ENCODE results near the gene HNRNPA2B1. TPM values are rescaled to one million over a fixed set of nuclear protein-coding genes. Genes with fewer than 3 reads are reported as not detected.

The HNRNPA2B1 gene
- total RNA-seq, 1 experiment from 2014 or later = 1,101 TPM

DNA sequence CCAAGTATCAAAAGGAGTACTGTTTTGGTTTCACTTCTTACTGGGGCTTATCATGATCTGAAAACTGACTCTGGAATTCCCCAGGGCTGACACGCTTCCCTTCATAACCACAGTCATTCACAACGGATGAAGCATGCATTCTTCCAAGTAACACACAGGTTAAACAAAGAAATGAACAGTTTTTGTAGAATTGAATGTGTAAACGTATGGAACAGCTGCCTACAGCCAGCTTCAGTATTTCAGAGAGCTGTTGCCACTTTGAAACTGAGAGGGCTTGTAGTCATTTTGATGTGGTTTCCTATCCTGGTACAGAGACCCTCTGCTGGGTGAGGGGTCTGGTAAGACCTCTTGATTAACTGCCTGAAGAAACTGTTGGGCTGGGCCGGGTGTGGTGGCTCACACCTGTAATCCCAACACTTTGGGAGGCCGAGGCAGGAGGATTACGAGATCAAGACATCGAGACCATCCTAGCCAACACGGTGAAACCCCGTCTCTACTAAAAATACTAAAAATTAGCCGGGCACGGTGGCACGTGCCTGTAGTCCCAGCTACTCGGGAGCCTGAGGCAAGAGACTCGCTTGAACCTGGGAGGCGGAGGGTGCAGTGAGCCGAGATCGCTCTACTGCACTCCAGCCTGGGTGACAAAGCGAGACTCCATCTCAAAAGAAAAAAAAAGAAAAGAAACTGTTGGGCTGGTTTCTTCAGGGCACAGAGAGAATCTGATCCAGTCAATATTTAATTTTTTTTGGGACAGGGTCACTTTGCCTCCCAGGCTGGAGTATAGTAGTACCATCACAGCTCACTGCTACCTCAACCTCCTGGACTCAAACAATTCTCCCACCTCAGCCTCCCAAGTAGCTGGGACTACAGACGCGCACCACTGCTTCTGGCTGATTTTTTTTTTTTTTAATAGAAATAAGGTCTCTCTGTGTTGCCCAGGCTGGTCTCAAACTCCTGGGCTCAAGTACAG, 43.8 kb downstream of the HNRNPA2B1 start (continued):
- TF ChIP-seq, protein P1, sequence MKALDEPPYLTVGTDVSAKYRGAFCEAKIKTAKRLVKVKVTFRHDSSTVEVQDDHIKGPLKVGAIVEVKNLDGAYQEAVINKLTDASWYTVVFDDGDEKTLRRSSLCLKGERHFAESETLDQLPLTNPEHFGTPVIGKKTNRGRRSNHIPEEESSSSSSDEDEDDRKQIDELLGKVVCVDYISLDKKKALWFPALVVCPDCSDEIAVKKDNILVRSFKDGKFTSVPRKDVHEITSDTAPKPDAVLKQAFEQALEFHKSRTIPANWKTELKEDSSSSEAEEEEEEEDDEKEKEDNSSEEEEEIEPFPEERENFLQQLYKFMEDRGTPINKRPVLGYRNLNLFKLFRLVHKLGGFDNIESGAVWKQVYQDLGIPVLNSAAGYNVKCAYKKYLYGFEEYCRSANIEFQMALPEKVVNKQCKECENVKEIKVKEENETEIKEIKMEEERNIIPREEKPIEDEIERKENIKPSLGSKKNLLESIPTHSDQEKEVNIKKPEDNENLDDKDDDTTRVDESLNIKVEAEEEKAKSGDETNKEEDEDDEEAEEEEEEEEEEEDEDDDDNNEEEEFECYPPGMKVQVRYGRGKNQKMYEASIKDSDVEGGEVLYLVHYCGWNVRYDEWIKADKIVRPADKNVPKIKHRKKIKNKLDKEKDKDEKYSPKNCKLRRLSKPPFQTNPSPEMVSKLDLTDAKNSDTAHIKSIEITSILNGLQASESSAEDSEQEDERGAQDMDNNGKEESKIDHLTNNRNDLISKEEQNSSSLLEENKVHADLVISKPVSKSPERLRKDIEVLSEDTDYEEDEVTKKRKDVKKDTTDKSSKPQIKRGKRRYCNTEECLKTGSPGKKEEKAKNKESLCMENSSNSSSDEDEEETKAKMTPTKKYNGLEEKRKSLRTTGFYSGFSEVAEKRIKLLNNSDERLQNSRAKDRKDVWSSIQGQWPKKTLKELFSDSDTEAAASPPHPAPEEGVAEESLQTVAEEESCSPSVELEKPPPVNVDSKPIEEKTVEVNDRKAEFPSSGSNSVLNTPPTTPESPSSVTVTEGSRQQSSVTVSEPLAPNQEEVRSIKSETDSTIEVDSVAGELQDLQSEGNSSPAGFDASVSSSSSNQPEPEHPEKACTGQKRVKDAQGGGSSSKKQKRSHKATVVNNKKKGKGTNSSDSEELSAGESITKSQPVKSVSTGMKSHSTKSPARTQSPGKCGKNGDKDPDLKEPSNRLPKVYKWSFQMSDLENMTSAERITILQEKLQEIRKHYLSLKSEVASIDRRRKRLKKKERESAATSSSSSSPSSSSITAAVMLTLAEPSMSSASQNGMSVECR (CRISPR knock-in tag; IDR thresholded peaks at IDR 0.05; ENCODE audit: borderline replicate concordance) = no peak
- TF ChIP-seq, protein P2, sequence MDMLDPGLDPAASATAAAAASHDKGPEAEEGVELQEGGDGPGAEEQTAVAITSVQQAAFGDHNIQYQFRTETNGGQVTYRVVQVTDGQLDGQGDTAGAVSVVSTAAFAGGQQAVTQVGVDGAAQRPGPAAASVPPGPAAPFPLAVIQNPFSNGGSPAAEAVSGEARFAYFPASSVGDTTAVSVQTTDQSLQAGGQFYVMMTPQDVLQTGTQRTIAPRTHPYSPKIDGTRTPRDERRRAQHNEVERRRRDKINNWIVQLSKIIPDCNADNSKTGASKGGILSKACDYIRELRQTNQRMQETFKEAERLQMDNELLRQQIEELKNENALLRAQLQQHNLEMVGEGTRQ (CRISPR knock-in tag; IDR thresholded peaks at IDR 0.05) = no peak
- no peak for TF ChIP-seq NFYB (CRISPR knock-in tag; conservative IDR thresholded peaks at IDR 0.05; ENCODE audit: low read depth)
- TF ChIP-seq IRF2 (CRISPR knock-in tag; IDR thresholded peaks at IDR 0.05; ENCODE audit: borderline replicate concordance, low read depth) = no peak
- no peak for TF ChIP-seq ZNF416 (CRISPR knock-in tag; IDR thresholded peaks at IDR 0.05)

DNA sequence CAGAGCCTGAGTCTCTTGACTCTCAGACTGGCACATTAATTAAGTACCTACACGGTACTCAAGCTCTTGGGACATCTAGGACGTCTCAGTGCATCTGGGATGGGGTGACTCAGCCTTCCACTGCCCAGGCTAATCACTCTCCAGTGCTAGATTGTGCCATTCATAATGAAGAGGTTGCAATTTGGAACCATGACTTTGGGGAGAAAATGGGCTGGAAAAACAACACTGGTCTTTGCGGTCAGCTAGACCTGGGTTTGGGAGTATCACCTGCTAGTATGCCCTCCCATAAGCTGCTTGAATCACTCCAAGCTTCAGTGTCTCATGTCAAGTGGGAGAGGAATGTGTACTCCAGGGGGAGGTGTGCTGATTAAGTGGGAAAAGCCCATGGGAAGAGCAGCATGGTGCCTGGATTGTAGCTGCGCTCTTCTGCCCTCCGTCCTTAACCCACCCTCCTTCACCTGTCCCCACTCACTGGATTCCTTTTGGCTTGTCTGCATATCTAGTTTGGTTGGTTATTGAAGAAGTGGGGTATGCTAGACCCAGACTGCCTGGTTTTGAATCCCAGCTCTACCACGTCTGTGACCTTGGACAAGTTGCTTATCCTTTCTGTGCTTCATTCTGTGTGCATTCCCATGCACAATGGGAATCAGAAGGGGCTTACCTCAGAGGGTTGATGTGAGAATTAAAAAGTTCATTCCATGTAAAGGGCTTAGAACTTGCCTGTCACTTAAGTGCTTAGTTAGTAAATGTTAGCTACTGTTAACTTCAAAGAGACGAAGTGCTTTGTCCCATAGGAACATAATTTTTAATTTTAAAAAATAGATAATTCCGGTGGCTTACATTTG, 44.8 kb downstream of the HNRNPA2B1 start:
- Mint-ChIP-seq H3K9me3 (no peaks in the 10 kb centered on the region), H3K27me3 (ENCODE audit: low read depth) (no peaks in the 10 kb centered on the region; the same call in 1 of the 2 replicates), H3K4me1 (peaks cover 84% of the 10 kb centered on the region), H3K4me3 (peak overlapping the region; percentile 89), H3K27ac (peak overlapping the region; percentile 93), H3K36me3 (peaks cover under 1% of the 10 kb centered on the region)
- DNase-seq (ENCODE audit: low spot score) = no peak
- ChIA-PET POLR2A (interaction anchor here (0.6 to 3.0 kb wide), 5 partner anchors 33 to 249 kb away, joined by 3 to 15 read pairs (median 4); partner anchors contain the start of gene CBX3), CTCF (interaction anchor here (0.6 to 1.2 kb wide), 4 partner anchors 65 to 122 kb away, joined by 3 to 4 read pairs (median 3); no protein-coding TSS in a partner anchor)
- TF ChIP-seq RORB (CRISPR knock-in tag; IDR thresholded peaks at IDR 0.05) (no peak), TP53 (CRISPR knock-in tag; IDR thresholded peaks at IDR 0.05) (no peak), SMAD4 (CRISPR knock-in tag; IDR thresholded peaks at IDR 0.05) (no peak), NFATC4 (CRISPR knock-in tag; IDR thresholded peaks at IDR 0.05) (no peak), FOXJ3 (CRISPR knock-in tag; IDR thresholded peaks at IDR 0.05; ENCODE audit: borderline replicate concordance) (no peak), SP1 (CRISPR knock-in tag; conservative IDR thresholded peaks at IDR 0.05) (no peak), TEAD4 (CRISPR knock-in tag; IDR thresholded peaks at IDR 0.05) (no peak)
- TF ChIP-seq, protein P3, sequence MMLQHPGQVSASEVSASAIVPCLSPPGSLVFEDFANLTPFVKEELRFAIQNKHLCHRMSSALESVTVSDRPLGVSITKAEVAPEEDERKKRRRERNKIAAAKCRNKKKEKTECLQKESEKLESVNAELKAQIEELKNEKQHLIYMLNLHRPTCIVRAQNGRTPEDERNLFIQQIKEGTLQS (CRISPR knock-in tag; conservative IDR thresholded peaks at IDR 0.05) = no peak
- TF ChIP-seq, protein P4, sequence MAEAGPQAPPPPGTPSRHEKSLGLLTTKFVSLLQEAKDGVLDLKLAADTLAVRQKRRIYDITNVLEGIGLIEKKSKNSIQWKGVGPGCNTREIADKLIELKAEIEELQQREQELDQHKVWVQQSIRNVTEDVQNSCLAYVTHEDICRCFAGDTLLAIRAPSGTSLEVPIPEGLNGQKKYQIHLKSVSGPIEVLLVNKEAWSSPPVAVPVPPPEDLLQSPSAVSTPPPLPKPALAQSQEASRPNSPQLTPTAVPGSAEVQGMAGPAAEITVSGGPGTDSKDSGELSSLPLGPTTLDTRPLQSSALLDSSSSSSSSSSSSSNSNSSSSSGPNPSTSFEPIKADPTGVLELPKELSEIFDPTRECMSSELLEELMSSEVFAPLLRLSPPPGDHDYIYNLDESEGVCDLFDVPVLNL (CRISPR knock-in tag; IDR thresholded peaks at IDR 0.05; ENCODE audit: borderline replicate concordance, low read depth) = no peak
- peak; percentile 2; the same call in 1 of the 2 replicates for ATAC-seq
